Measurements from ENCODE around the gene ZNF219.

DNA sequence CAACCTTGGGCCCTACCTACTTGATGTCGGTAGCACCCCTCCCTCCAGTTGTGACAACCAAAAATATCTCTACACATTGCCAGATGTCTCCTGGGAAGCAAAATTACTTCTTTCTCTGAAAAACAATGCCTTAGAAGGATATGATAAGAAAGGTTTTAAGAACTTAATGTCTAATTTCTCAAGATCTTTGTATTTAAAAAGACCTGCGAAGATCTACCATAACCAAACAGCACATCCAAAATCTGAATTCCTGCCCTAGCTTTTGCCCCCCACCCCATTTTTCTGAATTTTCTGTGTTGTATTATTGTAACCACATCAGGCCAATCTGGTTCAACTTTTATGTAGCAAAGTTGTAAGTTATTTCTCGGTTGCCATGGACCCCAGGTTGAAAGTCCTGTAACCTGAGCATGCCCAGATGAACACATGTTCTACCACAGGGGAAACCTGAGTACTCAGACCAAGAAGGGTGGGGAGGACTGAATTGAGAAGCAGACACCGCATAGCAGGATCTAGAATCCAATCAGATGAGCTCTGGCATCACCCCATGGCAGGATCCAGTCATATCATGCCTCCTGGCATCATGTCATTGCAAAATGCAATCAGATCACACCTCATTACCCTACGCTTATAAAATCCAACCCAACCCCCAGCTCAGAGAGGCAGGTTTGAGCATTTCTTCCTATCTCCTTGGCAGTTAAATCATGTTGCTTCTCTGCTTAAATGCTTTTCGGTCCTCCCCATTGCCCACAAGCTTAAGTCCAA lies 11.1 kb upstream of the ZNF219 start:
- TF ChIP-seq, protein P1, sequence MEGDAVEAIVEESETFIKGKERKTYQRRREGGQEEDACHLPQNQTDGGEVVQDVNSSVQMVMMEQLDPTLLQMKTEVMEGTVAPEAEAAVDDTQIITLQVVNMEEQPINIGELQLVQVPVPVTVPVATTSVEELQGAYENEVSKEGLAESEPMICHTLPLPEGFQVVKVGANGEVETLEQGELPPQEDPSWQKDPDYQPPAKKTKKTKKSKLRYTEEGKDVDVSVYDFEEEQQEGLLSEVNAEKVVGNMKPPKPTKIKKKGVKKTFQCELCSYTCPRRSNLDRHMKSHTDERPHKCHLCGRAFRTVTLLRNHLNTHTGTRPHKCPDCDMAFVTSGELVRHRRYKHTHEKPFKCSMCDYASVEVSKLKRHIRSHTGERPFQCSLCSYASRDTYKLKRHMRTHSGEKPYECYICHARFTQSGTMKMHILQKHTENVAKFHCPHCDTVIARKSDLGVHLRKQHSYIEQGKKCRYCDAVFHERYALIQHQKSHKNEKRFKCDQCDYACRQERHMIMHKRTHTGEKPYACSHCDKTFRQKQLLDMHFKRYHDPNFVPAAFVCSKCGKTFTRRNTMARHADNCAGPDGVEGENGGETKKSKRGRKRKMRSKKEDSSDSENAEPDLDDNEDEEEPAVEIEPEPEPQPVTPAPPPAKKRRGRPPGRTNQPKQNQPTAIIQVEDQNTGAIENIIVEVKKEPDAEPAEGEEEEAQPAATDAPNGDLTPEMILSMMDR (IDR thresholded peaks at IDR 0.05 in 8 of 11, conservative IDR thresholded peaks at IDR 0.05 in 3 of 11): no peak
- no peak for TF ChIP-seq POLR2A (IDR thresholded peaks at IDR 0.05)
- no peak for TF ChIP-seq POLR2AphosphoS5 (IDR thresholded peaks at IDR 0.05)
